Germinal center (tissue), 1 donor: ENCODE data around the gene DEXI.

Experiments used
- DNase-seq: peaks from one replicate; pipeline ENCODE4 v3.0.0; 2012; ENCODE audit warnings: mixed read lengths, low spot score

DEXI gene

GRCh38 chr16:10892782-10893318 is 49.4 kb downstream of the DEXI start:
- DNase-seq = no peak

DNA sequence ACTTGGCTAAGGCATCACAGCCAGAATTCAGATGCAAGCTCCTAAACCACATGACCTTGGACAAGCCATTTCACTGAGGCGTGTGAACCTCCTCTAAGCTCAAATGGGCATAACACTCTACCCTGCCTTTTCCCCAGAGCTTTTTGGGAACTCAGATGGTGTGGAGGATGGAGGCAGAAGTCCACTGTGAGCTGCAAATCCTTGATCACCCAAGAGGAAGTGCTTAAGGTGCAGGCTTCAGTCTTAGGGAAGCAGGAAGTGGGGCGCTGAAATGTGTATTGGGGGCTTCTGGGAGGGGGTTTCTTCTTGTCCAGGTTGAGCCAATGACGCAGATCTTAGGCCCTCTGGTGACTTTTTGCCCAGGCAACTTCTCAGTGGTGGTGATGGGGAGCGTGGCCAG is 52.4 kb downstream of the DEXI start:
- no peak for DNase-seq

DNA sequence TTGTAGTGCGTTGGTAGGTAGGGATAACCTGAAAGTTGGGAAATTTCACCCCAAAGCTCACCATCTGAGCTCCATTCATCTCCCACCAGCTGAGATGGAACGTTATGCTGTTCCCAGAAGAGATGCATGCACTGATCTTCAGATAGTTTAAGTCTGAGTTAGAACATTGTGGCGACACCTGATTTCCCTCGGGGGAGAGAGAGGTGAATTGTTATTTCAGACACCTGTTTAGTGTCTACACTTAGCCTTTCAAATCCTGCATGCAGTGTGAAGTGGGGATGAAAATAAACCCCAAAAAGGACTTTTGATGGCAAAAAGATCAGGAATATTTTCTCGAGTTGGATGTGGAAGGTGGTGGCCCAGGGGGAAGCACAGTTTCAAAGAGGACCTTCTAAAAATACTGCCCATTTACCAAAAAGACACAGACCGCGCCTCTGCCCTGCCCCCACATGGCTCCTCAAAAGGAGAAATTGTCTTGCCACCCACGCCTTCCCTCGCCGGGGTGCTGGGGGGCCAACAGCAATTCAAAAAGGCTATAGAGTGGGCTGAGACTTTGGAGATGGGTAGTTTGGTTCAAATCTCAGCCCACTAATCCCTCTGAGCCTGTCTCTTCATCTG is 53.8 kb downstream of the DEXI start:
- DNase-seq = no peak

DNA sequence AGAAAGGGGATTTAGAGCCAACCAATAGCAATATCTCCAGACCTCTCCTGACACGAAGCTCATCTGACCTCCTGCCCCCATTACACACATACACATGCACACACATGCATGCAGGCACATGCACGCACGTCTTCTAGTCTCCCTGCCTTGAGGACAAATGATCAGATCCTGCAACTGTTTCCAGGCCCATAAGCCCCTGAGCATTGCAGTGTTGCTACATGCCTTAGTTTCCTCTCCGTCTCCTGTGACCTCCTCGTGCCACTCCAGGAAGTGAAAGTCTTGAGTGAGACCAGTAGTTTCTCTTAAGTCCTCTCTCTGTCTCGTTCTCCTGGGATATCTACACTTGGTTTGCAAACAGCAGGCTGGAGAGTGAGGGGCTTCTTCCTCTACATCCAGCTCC is 57.0 kb downstream of the DEXI start:
- no peak for DNase-seq

DNA sequence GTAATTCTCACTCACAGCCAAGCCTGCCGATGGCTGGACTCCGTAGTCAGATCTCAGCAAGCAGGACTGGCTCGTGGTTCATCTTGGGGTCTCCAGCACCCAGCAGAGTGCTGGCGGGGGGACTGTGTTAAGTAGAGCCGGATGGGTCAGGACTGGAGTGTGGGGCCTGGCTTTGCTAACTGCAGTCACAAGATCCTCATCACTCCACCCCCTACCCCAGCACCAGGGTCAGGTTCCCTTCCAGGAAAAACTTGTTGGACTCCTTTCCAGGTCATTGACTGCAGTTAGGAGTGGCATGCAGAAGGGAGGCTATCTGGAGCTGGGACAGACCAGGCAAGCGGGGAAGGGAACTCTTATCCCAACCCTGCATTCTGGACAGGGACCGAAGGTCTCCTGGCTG is 59.3 kb downstream of the DEXI start:
- DNase-seq = no peak

DNA sequence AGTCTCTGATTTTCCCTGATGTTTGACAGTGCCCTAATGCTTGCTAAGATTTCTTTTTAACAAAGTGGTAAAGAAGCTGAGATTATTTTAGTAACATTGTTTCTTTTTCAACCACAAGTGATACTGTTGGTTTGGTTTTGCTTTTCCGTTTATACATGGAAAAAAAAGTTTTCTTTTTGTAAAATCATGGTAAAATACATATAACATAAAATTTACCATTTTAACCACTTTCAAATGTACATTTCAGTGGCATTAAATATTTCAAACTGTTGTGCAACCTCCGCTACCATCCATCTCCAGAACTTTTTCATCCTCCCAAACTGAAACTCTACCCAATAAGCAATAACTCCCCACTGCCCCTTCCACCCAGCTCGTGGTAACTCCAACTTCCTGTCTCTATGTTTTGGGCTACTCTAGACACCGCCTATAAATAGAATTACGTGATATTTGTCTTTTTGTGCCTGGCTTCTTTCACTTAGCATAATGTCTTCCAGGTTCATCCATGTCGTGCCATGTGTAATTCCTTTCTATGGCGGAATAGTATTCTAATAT is 60.7 kb downstream of the DEXI start:
- no peak for DNase-seq

- no peak for DNase-seq
Measured at GRCh38 chr16:10880594-10881452, 61.4 kb downstream of the DEXI start.

DNA sequence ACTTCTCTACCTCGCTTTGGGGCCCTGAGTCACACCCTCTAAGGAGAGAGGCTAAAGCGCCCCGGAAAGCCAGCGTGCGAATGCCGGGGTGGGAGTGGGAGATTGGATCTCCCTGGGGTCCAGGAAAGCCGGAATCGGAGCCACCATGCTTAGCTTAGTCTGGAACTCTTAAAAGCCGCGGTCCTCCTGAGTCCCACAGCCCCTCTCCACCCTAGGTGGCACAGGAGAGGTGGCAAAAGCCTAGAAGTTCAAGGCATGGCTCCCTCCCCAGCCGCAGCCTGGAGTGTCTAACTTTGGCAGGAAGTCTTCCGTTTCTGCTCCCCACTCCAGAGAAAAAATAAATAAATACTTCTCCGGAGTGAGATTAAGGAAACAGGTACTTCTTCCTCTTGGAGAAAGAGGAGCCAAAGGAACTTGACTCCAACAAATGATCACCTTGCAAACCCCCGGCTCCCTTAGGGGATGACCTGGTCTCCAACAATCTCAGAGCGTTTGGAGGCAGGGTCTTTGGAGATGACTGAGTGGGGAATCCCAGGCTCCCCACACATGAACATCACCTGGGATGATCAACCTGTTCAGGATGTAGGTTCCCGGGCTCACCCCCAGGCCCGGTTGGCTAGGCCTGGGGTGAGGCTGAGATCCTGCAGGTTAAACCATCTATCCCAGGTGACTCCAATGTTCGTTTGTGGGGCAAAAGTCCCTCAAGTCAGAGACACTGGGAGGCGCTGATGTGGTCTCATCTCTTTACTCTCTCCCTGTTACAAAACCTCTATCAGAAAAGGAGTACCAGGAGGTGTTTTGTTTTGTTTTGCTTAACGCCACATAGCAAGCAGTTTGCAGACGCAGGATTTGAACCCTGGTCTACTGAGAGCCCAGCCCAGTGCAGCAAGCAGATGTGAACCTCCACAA is 62.3 kb downstream of the DEXI start:
- no peak for DNase-seq
